Adipocyte (in vitro differentiated cells): ENCODE measurements around the gene LTBP4.
A peak's percentile ranks its signal among the peaks of the same experiment; 100 is the strongest.

Experiments used
- DNase-seq: peaks from one replicate; pipeline ENCODE4 v3.0.0-alpha.2; 2015; ENCODE audit warnings: low read depth
- H3K27me3 ChIP-seq: replicated peaks from 2 replicates; pipeline ENCODE4 v1.7.0; 2013; ENCODE audit warnings: mild to moderate bottlenecking, low read length, moderate library complexity; ENCODE audit not compliant: control insufficient read depth, insufficient read depth
- H3K36me3 ChIP-seq: 2 replicates; pipeline ENCODE4 v1.7.0; 2013; ENCODE audit warnings: low read length, mild to moderate bottlenecking, moderate library complexity; ENCODE audit not compliant: control insufficient read depth, insufficient read depth, severe bottlenecking
- H3K4me1 ChIP-seq: 2 replicates; pipeline ENCODE4 v1.7.0; 2013; ENCODE audit warnings: mild to moderate bottlenecking, low read length, moderate library complexity; ENCODE audit not compliant: control insufficient read depth, insufficient read depth
- H3K4me3 ChIP-seq: 2 replicates; pipeline ENCODE4 v1.7.0; 2013; ENCODE audit warnings: mild to moderate bottlenecking, low read length, moderate library complexity
- H3K9ac ChIP-seq: 2 replicates; pipeline ENCODE4 v1.7.0; 2013; ENCODE audit warnings: mild to moderate bottlenecking, low read length, moderate library complexity
- H3K9me3 ChIP-seq: 2 replicates; pipeline ENCODE4 v1.7.0; 2013; ENCODE audit warnings: mild to moderate bottlenecking, low read length, moderate library complexity; ENCODE audit not compliant: control insufficient read depth

The LTBP4 gene

GRCh38 chr19:40565355-40565754, 35.8 kb upstream of the LTBP4 start:
- Histone ChIP-seq H3K27me3 (peaks cover 6% of the 10 kb centered on the region), H3K9me3 (no peaks in the 10 kb centered on the region), H3K4me3 (no peak overlapping the region), H3K36me3 (no peaks in the 10 kb centered on the region), H3K9ac (no peak overlapping the region), H3K4me1 (peaks cover 8% of the 10 kb centered on the region)
- no peak for DNase-seq

GRCh38 chr19:40565910-40566495, 35.2 kb upstream of the LTBP4 start:
- peaks cover 2% of the 10 kb centered on the region for H3K27me3 ChIP-seq
- H3K4me1 ChIP-seq = peaks cover 8% of the 10 kb centered on the region
- H3K4me3 ChIP-seq = no peak overlapping the region
- no peaks in the 10 kb centered on the region for H3K36me3 ChIP-seq
- H3K9ac ChIP-seq = no peak overlapping the region
- DNase-seq = no peak
- H3K9me3 ChIP-seq = no peaks in the 10 kb centered on the region

GRCh38 chr19:40567040-40567749, 34.0 kb upstream of the LTBP4 start:
- no peak overlapping the region for H3K9ac ChIP-seq
- H3K36me3 ChIP-seq = no peaks in the 10 kb centered on the region
- peak overlapping the region; percentile 68 for H3K4me3 ChIP-seq
- peak; percentile 12 for DNase-seq
- H3K4me1 ChIP-seq = peaks cover 8% of the 10 kb centered on the region
- no peaks in the 10 kb centered on the region for H3K9me3 ChIP-seq
- H3K27me3 ChIP-seq = no peaks in the 10 kb centered on the region

GRCh38 chr19:40567750-40568494, 33.2 kb upstream of the LTBP4 start:
- Histone ChIP-seq H3K9ac (no peak overlapping the region), H3K4me1 (peaks cover 8% of the 10 kb centered on the region), H3K27me3 (no peaks in the 10 kb centered on the region), H3K4me3 (peak overlapping the region; percentile 68), H3K9me3 (no peaks in the 10 kb centered on the region), H3K36me3 (no peaks in the 10 kb centered on the region)
- DNase-seq = peak; percentile 26

- Histone ChIP-seq H3K36me3 (no peaks in the 10 kb centered on the region), H3K4me1 (peaks cover 8% of the 10 kb centered on the region), H3K9ac (peak overlapping the region; percentile 85), H3K4me3 (peak overlapping the region; percentile 76), H3K9me3 (no peaks in the 10 kb centered on the region), H3K27me3 (no peaks in the 10 kb centered on the region)
- DNase-seq = peak; percentile 99
These were observed 30.7 kb upstream of the LTBP4 start for GRCh38 chr19:40570313-40571004.

GRCh38 chr19:40571005-40571318, 30.2 kb upstream of the LTBP4 start:
- DNase-seq = no peak
- Histone ChIP-seq H3K4me1 (peaks cover 8% of the 10 kb centered on the region), H3K9ac (no peak overlapping the region), H3K36me3 (no peaks in the 10 kb centered on the region), H3K27me3 (no peaks in the 10 kb centered on the region), H3K4me3 (peak overlapping the region; percentile 54), H3K9me3 (no peaks in the 10 kb centered on the region)

GRCh38 chr19:40571831-40572495, 29.2 kb upstream of the LTBP4 start:
- H3K9me3 ChIP-seq = no peaks in the 10 kb centered on the region
- no peaks in the 10 kb centered on the region for H3K36me3 ChIP-seq
- H3K27me3 ChIP-seq = no peaks in the 10 kb centered on the region
- peaks cover 8% of the 10 kb centered on the region for H3K4me1 ChIP-seq
- no peak overlapping the region for H3K9ac ChIP-seq
- DNase-seq = no peak
- H3K4me3 ChIP-seq = no peak overlapping the region

- Histone ChIP-seq H3K9me3 (no peaks in the 10 kb centered on the region), H3K4me3 (no peak overlapping the region), H3K9ac (no peak overlapping the region), H3K36me3 (peaks cover 3% of the 10 kb centered on the region), H3K27me3 (no peaks in the 10 kb centered on the region), H3K4me1 (peaks cover 3% of the 10 kb centered on the region)
- no peak for DNase-seq
These were observed 25.8 kb upstream of the LTBP4 start for GRCh38 chr19:40575326-40575725.

GRCh38 chr19:40576151-40576584, 25.0 kb upstream of the LTBP4 start:
- peak overlapping the region; percentile 34 for H3K9ac ChIP-seq
- H3K4me3 ChIP-seq = peak overlapping the region; percentile 90
- no peak for DNase-seq
- no peaks in the 10 kb centered on the region for H3K27me3 ChIP-seq
- H3K9me3 ChIP-seq = no peaks in the 10 kb centered on the region
- H3K36me3 ChIP-seq = peaks cover 8% of the 10 kb centered on the region
- peaks cover 3% of the 10 kb centered on the region for H3K4me1 ChIP-seq

GRCh38 chr19:40576585-40577451, 24.4 kb upstream of the LTBP4 start, which contains the start of gene SHKBP1:
TSS of gene SHKBP1 (plus strand) at chr19:40576873. CDS start at chr19:40576900, 27 bp downstream.
- H3K9ac ChIP-seq = peak within 1 kb of the TSS; percentile 84
- H3K27me3 ChIP-seq = no peaks in the 10 kb centered on the region
- H3K9me3 ChIP-seq = no peaks in the 10 kb centered on the region
- H3K36me3 ChIP-seq = peaks cover 10% of the 10 kb centered on the region
- DNase-seq = peak; percentile 97
- peak within 1 kb of the TSS; percentile 90 for H3K4me3 ChIP-seq
- H3K4me1 ChIP-seq = peaks cover 3% of the 10 kb centered on the region
